GM12892 (cell line): ENCODE results near the gene P2RY2.
"Not testable (repeated sequence)": the region's sequence is repeated elsewhere in the genome, so short reads cannot be mapped to it uniquely, and the experiment has no call there.

Experiments
- DNase-seq: peaks from one replicate; pipeline ENCODE4 v3.0.0; 2011; ENCODE audit not compliant: insufficient read length
- FAIRE-seq: peaks from 2 replicates; lab custom pipeline; 2011; peaks lifted over from hg19 to GRCh38; lab: Jason Lieb, UNC
- POLR2A ChIP-seq: IDR thresholded peaks from 2 replicates; pipeline ENCODE4 v1.6.1; 2011; ENCODE audit warnings: low read depth, low read length, control low read depth
- POLR2AphosphoS5 ChIP-seq: IDR thresholded peaks from 2 replicates; pipeline ENCODE4 v1.6.1; 2011; ENCODE audit warnings: low read depth, low read length, control low read depth
- TAF1 ChIP-seq: IDR thresholded peaks from 2 replicates; pipeline ENCODE4 v1.6.1; 2011; ENCODE audit warnings: low read depth, mild to moderate bottlenecking, control low read depth, low read length, borderline replicate concordance

P2RY2 gene

DNA sequence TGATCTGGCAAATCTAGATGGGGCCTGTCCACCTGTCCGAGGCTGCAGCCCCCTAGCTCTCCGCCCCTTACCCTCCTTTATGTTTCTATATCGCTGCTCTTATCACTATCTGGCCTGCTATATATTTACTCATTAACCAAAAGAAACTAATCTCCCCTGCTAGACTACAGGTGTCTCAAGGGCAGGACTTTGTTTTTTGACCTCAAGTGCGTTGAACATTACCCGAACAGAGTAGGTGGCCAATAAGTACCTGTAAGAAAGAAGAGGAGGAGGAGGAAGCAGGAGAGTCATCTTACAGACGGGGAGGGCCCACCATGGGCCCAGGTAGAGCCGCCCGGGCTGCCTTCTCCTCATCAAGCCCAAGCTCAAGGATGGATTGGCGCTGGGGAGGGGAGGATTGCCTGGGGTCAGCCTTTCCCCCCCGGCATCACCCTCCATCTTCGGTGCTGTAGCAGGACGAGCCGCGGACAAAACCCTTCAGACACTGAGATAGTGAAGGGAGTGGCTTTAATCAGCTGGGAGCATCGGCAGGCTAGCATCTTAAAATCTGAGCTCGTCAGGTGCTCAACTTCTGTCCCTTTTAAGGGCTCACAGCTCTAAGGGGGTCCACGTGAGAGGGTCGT, 52.9 kb downstream of the P2RY2 start:
- no peak for FAIRE-seq
- no peak for DNase-seq

DNA sequence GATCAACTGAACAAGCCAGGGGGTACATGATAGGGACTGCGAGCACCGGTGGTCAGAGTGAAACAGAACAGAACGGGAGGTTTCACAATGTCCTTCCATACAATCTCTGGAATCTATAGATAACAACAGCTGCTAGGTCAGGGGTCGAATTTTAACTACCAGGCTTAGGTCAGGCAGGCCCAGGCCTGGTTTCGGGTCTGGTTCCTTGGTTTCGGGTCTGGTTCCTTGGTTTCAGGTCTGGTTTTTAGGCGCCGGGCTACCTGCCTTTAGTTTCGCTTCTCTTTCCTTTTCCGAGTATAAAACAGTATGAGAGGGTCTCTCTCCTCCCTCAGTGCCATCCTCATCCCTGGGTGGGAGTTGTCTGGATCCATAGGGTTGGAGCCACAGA, 53.4 kb downstream of the P2RY2 start:
- DNase-seq, result not testable (repeated sequence)
- FAIRE-seq, result peak; percentile 66

More for the DNA sequence above, 52.9 kb downstream of the P2RY2 start:
- TF ChIP-seq POLR2A (no peak), TAF1 (no peak), POLR2AphosphoS5 (no peak)

DNA sequence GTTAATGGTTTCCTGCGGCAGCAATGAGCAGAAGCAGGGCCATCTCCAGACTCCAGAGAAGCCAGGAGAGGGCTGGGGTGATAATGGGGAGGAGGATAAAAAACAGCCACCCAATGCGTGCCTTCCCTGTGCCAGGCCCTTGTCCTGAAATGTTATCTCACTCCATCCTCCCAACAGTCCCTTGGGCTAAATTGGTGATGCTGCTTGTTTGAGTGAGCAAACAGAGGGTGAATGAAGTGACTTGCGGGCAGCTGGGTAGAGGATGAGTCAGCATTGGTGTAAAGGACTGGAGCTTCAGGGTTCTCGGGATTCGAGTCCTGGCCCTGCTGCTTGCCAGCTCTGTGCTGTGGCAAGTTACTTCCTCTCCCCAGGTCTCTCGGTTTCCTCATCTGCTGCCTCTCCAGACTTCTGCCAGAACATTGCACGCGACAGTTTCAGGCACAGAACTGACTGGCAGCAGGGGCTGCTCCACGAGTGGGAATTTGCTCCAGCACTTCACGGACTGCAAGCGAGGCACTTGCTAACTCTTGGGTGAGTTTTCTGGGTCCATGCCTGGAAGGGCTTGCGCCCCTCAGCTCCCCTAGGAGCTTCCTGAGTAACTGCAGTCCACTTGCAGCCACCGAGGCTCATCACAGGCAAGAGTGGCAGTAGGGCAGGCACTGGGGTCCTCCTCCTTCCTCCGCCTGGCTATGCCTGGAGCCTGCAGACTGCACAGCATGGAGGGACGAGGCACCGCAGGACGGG, 54.0 kb downstream of the P2RY2 start, which contains the start of gene P2RY6:
Gene P2RY6, plus strand, starts transcription at position 403 of the 744 bp plus-strand sequence. CDS start 24,181 bp downstream, outside the sequence.
- no peak for TF ChIP-seq TAF1
- no peak for TF ChIP-seq POLR2AphosphoS5
- no peak for TF ChIP-seq POLR2A
- DNase-seq, result no peak
- peak; percentile 67 for FAIRE-seq

DNA sequence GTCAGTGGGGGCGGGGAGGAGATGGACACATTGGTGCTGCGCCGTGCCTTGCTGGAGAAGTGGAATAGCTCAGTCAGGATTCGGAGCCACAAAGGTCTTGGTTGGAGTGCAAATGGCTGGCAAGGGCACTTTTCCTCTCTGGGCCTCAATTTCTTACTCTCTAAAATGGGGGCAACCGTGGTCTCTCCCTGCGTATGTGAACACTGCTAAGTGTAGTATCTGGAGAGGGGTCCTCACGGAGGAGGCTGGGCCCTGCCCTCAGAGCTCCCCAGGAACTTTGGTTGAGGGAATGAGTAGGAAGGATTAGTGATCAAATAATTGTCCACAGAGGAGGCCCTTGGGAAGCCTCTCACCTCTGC, 54.6 kb downstream of the P2RY2 start:
- FAIRE-seq, result no peak
- TF ChIP-seq POLR2A (no peak), POLR2AphosphoS5 (no peak), TAF1 (no peak)
- no peak for DNase-seq

DNA sequence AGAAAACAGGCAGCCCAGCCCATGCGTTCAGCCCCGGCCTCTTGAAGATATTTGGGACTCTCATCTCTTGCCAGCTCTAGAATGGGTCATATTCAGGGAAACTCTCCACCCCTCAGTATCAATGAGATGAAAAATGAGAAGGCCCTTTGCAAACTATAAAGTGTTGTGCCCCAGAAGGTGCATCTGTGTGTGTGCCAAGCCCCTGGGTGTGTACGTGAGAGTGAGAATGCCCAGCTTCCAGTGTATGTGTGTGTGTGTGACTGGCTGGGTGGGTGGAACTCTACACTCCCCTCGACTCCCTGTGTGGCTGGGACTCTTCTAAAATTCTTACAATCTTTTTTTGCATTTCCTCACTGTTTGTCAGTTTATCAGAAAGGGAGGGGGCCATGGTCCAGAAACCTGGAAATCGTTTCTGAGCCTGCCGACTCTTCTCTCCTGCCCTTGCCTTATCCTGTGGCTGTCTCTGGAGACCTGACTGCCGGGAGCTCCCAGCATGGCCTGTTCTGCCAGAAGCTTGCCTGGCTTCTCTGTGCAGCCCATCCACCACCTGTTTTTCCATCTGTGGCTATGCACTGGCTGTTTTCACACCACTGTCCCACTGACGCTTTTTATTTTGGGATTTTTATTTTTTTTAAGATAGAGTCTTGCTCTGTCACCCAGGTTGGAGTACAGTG, 55.3 kb downstream of the P2RY2 start:
- FAIRE-seq, result no peak

DNA sequence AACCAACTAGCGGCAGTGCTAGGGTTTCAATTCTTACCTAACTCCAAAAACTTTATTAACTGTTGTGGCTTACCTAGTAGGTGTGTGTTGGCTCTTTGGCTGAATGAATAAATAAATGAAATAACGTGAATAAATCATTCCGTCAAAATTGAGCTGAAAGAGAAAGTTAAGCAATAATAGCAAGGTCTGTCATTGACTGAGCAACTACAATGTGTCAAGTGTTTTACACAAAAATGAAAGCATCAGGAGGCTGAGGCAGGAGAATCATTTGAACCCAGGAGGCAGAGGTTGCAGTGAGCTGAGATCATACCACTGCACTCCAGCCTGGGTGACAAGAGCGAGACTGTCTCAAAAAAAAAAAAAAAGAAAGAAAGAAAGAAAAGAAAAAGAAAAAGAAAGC, 56.1 kb downstream of the P2RY2 start:
- not testable (repeated sequence) for DNase-seq, FAIRE-seq

More for the DNA sequence above, 55.3 kb downstream of the P2RY2 start:
- DNase-seq, result no peak
- no peak for TF ChIP-seq TAF1
- no peak for TF ChIP-seq POLR2A
- TF ChIP-seq POLR2AphosphoS5, result no peak

DNA sequence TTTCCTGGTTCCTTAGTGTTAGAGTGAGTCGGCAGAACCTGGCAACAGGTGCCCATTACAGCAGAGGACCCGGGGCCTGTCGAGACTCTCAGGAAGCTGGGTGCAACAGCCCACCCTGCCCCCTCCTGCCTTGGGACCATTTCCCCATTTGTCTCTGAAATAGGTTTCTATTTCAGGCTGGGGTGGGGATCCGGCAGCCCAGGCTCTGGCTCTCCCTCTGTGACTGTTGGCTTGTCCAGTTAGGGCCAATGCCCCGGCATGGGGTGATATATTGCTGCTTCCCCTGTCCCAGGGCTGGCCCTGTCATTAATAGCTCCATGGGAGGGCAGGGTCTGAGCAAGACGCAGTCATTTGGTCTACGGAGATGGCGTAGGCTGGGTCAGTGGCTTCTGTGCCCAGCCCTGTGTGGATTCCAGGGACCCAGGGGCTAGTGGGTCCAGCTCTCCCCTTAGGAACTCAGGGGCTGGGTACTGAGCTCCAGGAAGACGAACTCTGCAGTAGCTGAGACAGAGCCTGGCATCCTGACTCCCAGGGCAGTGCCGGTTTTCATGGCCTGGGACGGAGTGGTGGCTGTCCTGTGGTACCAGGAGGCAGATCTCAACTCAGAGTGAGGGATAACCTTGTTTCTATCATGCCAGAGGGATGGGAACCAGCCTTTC, 56.8 kb downstream of the P2RY2 start:
- no peak for FAIRE-seq
- TF ChIP-seq POLR2A (no peak), POLR2AphosphoS5 (no peak), TAF1 (no peak)
- no peak for DNase-seq

DNA sequence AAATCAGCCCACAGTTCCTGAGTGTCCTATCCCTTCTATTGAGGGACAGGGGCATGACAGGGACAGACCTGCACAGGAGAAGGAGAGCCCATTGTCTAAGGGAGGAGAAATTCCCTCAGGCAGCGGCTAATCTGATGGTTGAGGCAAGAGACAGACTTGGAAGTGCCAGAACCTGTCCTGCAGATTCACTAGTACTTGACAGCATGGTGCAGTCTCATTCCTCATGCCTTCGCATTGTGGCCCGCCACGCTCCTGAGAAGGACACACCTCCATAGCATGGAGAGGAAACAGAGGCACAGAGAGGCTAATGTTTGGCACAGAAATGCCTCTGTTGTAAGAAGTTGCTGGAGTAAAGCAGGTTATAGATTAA, 57.3 kb downstream of the P2RY2 start:
- FAIRE-seq (no peak), DNase-seq (no peak)
- TF ChIP-seq TAF1, result no peak
- no peak for TF ChIP-seq POLR2A
- TF ChIP-seq POLR2AphosphoS5, result no peak

DNA sequence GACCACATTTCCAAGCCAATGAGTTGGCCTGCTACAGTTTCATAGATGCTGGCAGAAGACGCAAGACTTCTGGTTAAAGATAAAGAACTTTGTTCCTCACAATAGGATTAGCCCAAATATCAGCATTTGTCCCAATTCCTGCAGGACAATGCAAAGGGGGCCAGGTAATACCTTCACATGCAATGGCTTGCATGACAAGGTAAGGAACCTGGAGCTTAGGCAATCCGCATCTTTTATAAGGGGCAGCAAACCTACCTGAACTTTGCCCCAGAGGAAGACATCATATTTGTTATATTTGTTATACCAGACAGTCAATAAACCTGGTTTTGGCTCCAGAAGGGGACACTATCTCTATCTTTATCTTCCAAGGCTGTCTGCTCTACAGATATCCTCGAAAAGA, 59.4 kb downstream of the P2RY2 start:
- no peak for TF ChIP-seq POLR2AphosphoS5
- no peak for TF ChIP-seq TAF1
- TF ChIP-seq POLR2A, result no peak
- FAIRE-seq (no peak), DNase-seq (no peak)

DNA sequence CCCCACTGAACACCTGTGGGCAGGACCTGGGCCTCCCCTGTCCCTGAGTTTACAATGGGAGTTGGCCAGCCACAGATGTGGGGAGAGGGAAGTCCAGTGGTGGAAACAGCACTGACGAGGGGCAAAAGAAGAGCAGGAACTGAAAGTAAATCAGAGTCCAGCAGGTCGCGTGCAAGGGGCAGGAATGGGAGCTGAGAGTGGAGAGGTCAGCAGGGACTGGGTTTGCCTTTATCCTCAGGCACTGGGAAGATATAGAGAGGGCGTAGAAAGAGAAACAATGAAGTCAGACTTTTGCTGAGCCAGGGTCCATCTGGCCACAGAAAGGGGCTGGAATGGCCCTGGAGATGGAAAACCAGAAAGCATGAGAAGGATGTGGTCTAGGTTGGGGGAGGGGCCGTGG, 62.5 kb downstream of the P2RY2 start:
- FAIRE-seq (no peak), DNase-seq (no peak)
- no peak for TF ChIP-seq POLR2A
- no peak for TF ChIP-seq TAF1
- no peak for TF ChIP-seq POLR2AphosphoS5

DNA sequence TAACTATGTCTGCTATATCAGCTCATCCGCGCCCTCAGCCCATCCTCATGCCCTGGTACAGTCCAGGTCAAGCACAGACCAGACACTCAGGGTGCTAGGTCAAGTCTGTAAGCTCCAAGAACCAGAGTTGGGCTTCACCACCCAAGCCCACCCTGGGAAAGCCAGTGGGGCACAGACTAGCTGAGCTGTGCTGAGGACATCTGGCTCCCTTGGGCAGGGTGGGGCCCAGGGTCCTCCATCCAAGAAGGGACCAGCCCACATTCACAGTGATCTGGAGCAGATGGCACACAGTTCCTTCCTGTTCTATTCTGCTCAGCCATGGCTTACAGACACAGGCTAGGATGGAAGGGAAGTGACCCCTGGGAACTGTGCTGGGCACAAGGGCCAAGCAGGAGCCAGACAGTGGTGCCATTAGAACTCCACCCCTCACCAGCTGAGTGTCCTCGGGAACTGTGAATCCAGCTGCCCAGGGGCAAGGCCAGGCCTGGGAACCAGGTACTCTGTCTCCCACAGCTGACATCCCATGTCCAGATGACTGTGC, 63.2 kb downstream of the P2RY2 start:
- FAIRE-seq (no peak), DNase-seq (no peak)
- TF ChIP-seq POLR2AphosphoS5, result no peak
- TF ChIP-seq TAF1, result no peak
- no peak for TF ChIP-seq POLR2A
